ENCODE results near the gene HES4. TPM values are rescaled to one million over a fixed set of nuclear protein-coding genes. Genes with fewer than 3 reads are reported as not detected.
A peak's percentile ranks its signal among the peaks of the same experiment; 100 is the strongest.

Gene HES4
- total RNA-seq (10 to 100 TPM; 31.3 to 47.5 TPM), polyA plus RNA-seq (10 to 100 TPM in 1 of 2 donors, 1 to 10 TPM in 1; 3.6 to 82.3 TPM)
- long read RNA-seq, donor 1: 0 reads
- long read RNA-seq, donor 2, transcript HES4-202 (3 exons, 1,040 nt): minor isoform, 8 of 30 reads
- long read RNA-seq, donor 2, transcript HES4-201 (4 exons, 899 nt): major isoform, 10 of 30 reads
- long read RNA-seq, donor 2, transcript HES4-203 (2 exons, 1,038 nt): minor isoform, 9 of 30 reads
- long read RNA-seq, donor 2, partial matches to known transcripts: 0 of 30 reads
- long read RNA-seq, donor 2, other reads (novel, unspliced or antisense): 2 of 30 reads

GRCh38 chr1:999725-1000356 is at the start of gene HES4:
TSS of gene HES4 (minus strand) at chr1:1000097. CDS start at chr1:999973, 124 bp downstream.
- Histone ChIP-seq H3K4me1 (ENCODE audit: control insufficient read depth in 1 of 2, insufficient read depth in 2 of 2, low read length in 2 of 2) (no peaks in the 10 kb centered on the region), H3K27me3 (ENCODE audit: control insufficient read depth in 1 of 2, insufficient read depth in 2 of 2, low read length in 1 of 2) (no peaks in the 10 kb centered on the region), H3K9me3 (ENCODE audit: control insufficient read depth, low read length) (no peaks in the 10 kb centered on the region), H3K27ac (ENCODE audit: low read depth in 1 of 2, low read length in 2 of 2) (peak within 1 kb of the TSS; percentile 87 to 95), H3K36me3 (ENCODE audit: control insufficient read depth in 1 of 2, insufficient read depth in 2 of 2, low read length in 1 of 2) (no peaks in the 10 kb centered on the region), H3K4me3 (ENCODE audit: low read length in 2 of 2) (peak within 1 kb of the TSS; percentile 62 to 69)
- DNase-seq (peak; percentile 93 to 98), ATAC-seq (ENCODE audit: low FRiP score) (peak; percentile 88)
- WGBS, 2 donors: 0% methylated on average over 45 to 95 of the region's 95 CpGs
- intact Hi-C loops (cut with DNase I): loop anchor here in 1 of 2 donors (10.0 kb wide), 1 partner anchor 75 kb away; the partner anchor contains the start of gene SAMD11

- H3K36me3 ChIP-seq (ENCODE audit: control insufficient read depth in 1 of 2, insufficient read depth in 2 of 2, low read length in 1 of 2): no peaks in the 10 kb centered on the region
- WGBS, 2 donors: 89 to 93% methylated on average over 24 to 28 of the region's 28 CpGs
- intact Hi-C loops (cut with DNase I): no loop called here
- H3K27ac ChIP-seq (ENCODE audit: low read depth in 1 of 2, low read length in 2 of 2): no peak overlapping the region
- DNase-seq (no peak), ATAC-seq (ENCODE audit: low FRiP score) (no peak)
- no peaks in the 10 kb centered on the region for H3K9me3 ChIP-seq (ENCODE audit: control insufficient read depth, low read length)
- H3K27me3 ChIP-seq (ENCODE audit: control insufficient read depth in 1 of 2, insufficient read depth in 2 of 2, low read length in 1 of 2): no peaks in the 10 kb centered on the region
- no peak overlapping the region for H3K4me3 ChIP-seq (ENCODE audit: low read length in 2 of 2)
- H3K4me1 ChIP-seq (ENCODE audit: control insufficient read depth in 1 of 2, insufficient read depth in 2 of 2, low read length in 2 of 2): no peaks in the 10 kb centered on the region
These were observed 48.9 kb upstream of the HES4 start for GRCh38 chr1:1048765-1049164.

GRCh38 chr1:1047963-1048362 is 48.1 kb upstream of the HES4 start:
- ATAC-seq (ENCODE audit: low FRiP score) (no peak), DNase-seq (no peak)
- H3K9me3 ChIP-seq (ENCODE audit: control insufficient read depth, low read length): no peaks in the 10 kb centered on the region
- H3K27me3 ChIP-seq (ENCODE audit: control insufficient read depth in 1 of 2, insufficient read depth in 2 of 2, low read length in 1 of 2): no peaks in the 10 kb centered on the region
- no peaks in the 10 kb centered on the region for H3K4me1 ChIP-seq (ENCODE audit: control insufficient read depth in 1 of 2, insufficient read depth in 2 of 2, low read length in 2 of 2)
- WGBS, 2 donors: 90 to 92% methylated on average over 24 to 25 of the region's 25 CpGs
- H3K4me3 ChIP-seq (ENCODE audit: low read length in 2 of 2): no peak overlapping the region
- H3K36me3 ChIP-seq (ENCODE audit: control insufficient read depth in 1 of 2, insufficient read depth in 2 of 2, low read length in 1 of 2): no peaks in the 10 kb centered on the region
- intact Hi-C loops (cut with DNase I): no loop called here
- H3K27ac ChIP-seq (ENCODE audit: low read depth in 1 of 2, low read length in 2 of 2): no peak overlapping the region

- Histone ChIP-seq H3K27me3 (ENCODE audit: control insufficient read depth in 1 of 2, insufficient read depth in 2 of 2, low read length in 1 of 2) (no peaks in the 10 kb centered on the region), H3K36me3 (ENCODE audit: control insufficient read depth in 1 of 2, insufficient read depth in 2 of 2, low read length in 1 of 2) (no peaks in the 10 kb centered on the region), H3K27ac (ENCODE audit: low read depth in 1 of 2, low read length in 2 of 2) (no peak overlapping the region), H3K4me3 (ENCODE audit: low read length in 2 of 2) (no peak overlapping the region), H3K9me3 (ENCODE audit: control insufficient read depth, low read length) (no peaks in the 10 kb centered on the region), H3K4me1 (ENCODE audit: control insufficient read depth in 1 of 2, insufficient read depth in 2 of 2, low read length in 2 of 2) (no peaks in the 10 kb centered on the region)
- ATAC-seq (ENCODE audit: low FRiP score) (no peak), DNase-seq (no peak)
- WGBS, 2 donors: 93 to 95% methylated on average over 19 of the region's 19 CpGs
- intact Hi-C loops (cut with DNase I): no loop called here
These were observed 47.5 kb upstream of the HES4 start for GRCh38 chr1:1047407-1047806.

- Histone ChIP-seq H3K9me3 (ENCODE audit: control insufficient read depth, low read length) (no peaks in the 10 kb centered on the region), H3K4me3 (ENCODE audit: low read length in 2 of 2) (no peak overlapping the region), H3K36me3 (ENCODE audit: control insufficient read depth in 1 of 2, insufficient read depth in 2 of 2, low read length in 1 of 2) (no peaks in the 10 kb centered on the region), H3K4me1 (ENCODE audit: control insufficient read depth in 1 of 2, insufficient read depth in 2 of 2, low read length in 2 of 2) (no peaks in the 10 kb centered on the region), H3K27me3 (ENCODE audit: control insufficient read depth in 1 of 2, insufficient read depth in 2 of 2, low read length in 1 of 2) (no peaks in the 10 kb centered on the region), H3K27ac (ENCODE audit: low read depth in 1 of 2, low read length in 2 of 2) (no peak overlapping the region)
- ATAC-seq (ENCODE audit: low FRiP score) (no peak), DNase-seq (no peak)
- WGBS, 2 donors: 94 to 97% methylated on average over 25 to 26 of the region's 26 CpGs
- intact Hi-C loops (cut with DNase I): no loop called here
These were observed 46.9 kb upstream of the HES4 start for GRCh38 chr1:1046767-1047166.

- intact Hi-C loops (cut with DNase I): no loop called here
- no peak overlapping the region for H3K4me3 ChIP-seq (ENCODE audit: low read length in 2 of 2)
- WGBS, 2 donors: 92 to 94% methylated on average over 15 to 20 of the region's 20 CpGs
- ATAC-seq (ENCODE audit: low FRiP score) (no peak), DNase-seq (no peak)
- no peaks in the 10 kb centered on the region for H3K27me3 ChIP-seq (ENCODE audit: control insufficient read depth in 1 of 2, insufficient read depth in 2 of 2, low read length in 1 of 2)
- no peaks in the 10 kb centered on the region for H3K36me3 ChIP-seq (ENCODE audit: control insufficient read depth in 1 of 2, insufficient read depth in 2 of 2, low read length in 1 of 2)
- no peaks in the 10 kb centered on the region for H3K9me3 ChIP-seq (ENCODE audit: control insufficient read depth, low read length)
- H3K27ac ChIP-seq (ENCODE audit: low read depth in 1 of 2, low read length in 2 of 2): no peak overlapping the region
- H3K4me1 ChIP-seq (ENCODE audit: control insufficient read depth in 1 of 2, insufficient read depth in 2 of 2, low read length in 2 of 2): no peaks in the 10 kb centered on the region
These were observed 46.3 kb upstream of the HES4 start for GRCh38 chr1:1046243-1046642.

- ATAC-seq (ENCODE audit: low FRiP score) (no peak), DNase-seq (no peak)
- Histone ChIP-seq H3K27me3 (ENCODE audit: control insufficient read depth in 1 of 2, insufficient read depth in 2 of 2, low read length in 1 of 2) (no peaks in the 10 kb centered on the region), H3K4me3 (ENCODE audit: low read length in 2 of 2) (no peak overlapping the region), H3K4me1 (ENCODE audit: control insufficient read depth in 1 of 2, insufficient read depth in 2 of 2, low read length in 2 of 2) (no peaks in the 10 kb centered on the region), H3K27ac (ENCODE audit: low read depth in 1 of 2, low read length in 2 of 2) (no peak overlapping the region), H3K9me3 (ENCODE audit: control insufficient read depth, low read length) (no peaks in the 10 kb centered on the region), H3K36me3 (ENCODE audit: control insufficient read depth in 1 of 2, insufficient read depth in 2 of 2, low read length in 1 of 2) (no peaks in the 10 kb centered on the region)
- intact Hi-C loops (cut with DNase I): no loop called here
- 95 to 97% methylated on average over 23 of the region's 23 CpGs for WGBS, 2 donors
These were observed 45.2 kb upstream of the HES4 start for GRCh38 chr1:1045129-1045528.

- DNase-seq: no peak
- no peaks in the 10 kb centered on the region for H3K27me3 ChIP-seq (ENCODE audit: control insufficient read depth in 1 of 2, insufficient read depth in 2 of 2, low read length in 1 of 2)
- 94 to 95% methylated on average over 34 of the region's 34 CpGs for WGBS, 2 donors
- no peaks in the 10 kb centered on the region for H3K4me1 ChIP-seq (ENCODE audit: control insufficient read depth in 1 of 2, insufficient read depth in 2 of 2, low read length in 2 of 2)
- no peaks in the 10 kb centered on the region for H3K9me3 ChIP-seq (ENCODE audit: control insufficient read depth, low read length)
- intact Hi-C loops (cut with DNase I): no loop called here
- H3K4me3 ChIP-seq (ENCODE audit: low read length in 2 of 2): no peak overlapping the region
- ATAC-seq (ENCODE audit: low FRiP score): no peak
- H3K36me3 ChIP-seq (ENCODE audit: control insufficient read depth in 1 of 2, insufficient read depth in 2 of 2, low read length in 1 of 2): no peaks in the 10 kb centered on the region
- H3K27ac ChIP-seq (ENCODE audit: low read depth in 1 of 2, low read length in 2 of 2): no peak overlapping the region
These were observed 44.7 kb upstream of the HES4 start for GRCh38 chr1:1044455-1045078.

- Histone ChIP-seq H3K9me3 (ENCODE audit: control insufficient read depth, low read length) (no peaks in the 10 kb centered on the region), H3K27ac (ENCODE audit: low read depth in 1 of 2, low read length in 2 of 2) (no peak overlapping the region), H3K36me3 (ENCODE audit: control insufficient read depth in 1 of 2, insufficient read depth in 2 of 2, low read length in 1 of 2) (no peaks in the 10 kb centered on the region), H3K27me3 (ENCODE audit: control insufficient read depth in 1 of 2, insufficient read depth in 2 of 2, low read length in 1 of 2) (no peaks in the 10 kb centered on the region), H3K4me1 (ENCODE audit: control insufficient read depth in 1 of 2, insufficient read depth in 2 of 2, low read length in 2 of 2) (no peaks in the 10 kb centered on the region), H3K4me3 (ENCODE audit: low read length in 2 of 2) (no peak overlapping the region)
- 97% methylated on average over 33 of the region's 33 CpGs for WGBS, 2 donors
- intact Hi-C loops (cut with DNase I): no loop called here
- DNase-seq (no peak), ATAC-seq (ENCODE audit: low FRiP score) (no peak)
These were observed 44.0 kb upstream of the HES4 start for GRCh38 chr1:1043921-1044320.

All from aorta (tissue), 5 donors.